Measurements from ENCODE around the gene RHOJ. TPM values are rescaled to one million over a fixed set of nuclear protein-coding genes. Genes with fewer than 3 reads are reported as not detected.

The RHOJ gene
- total and polyA plus RNA-seq, 9 of the 15 experiments (the other 6 are each of a cell fraction or from before 2014, with no cell fraction given): not detected

GRCh38 chr14:63282997-63283883, 79.0 kb downstream of the RHOJ start:
- H3K4me3 ChIP-seq: no peak overlapping the region
- H4K20me1 ChIP-seq (replicated peaks; ENCODE audit: control insufficient read depth, insufficient read depth, low read length): no peaks in the 10 kb centered on the region
- intact Hi-C loops (cut with micrococcal nuclease): no loop called here
- H3K9me1 ChIP-seq (ENCODE audit: control insufficient read depth, insufficient read depth, low read length): no peaks in the 10 kb centered on the region
- FAIRE-seq (no peak), ATAC-seq (no peak), DNase-seq (ENCODE audit: extremely low read depth in 1 of 4, low spot score in 3 of 4) (no peak)
- H3K27ac ChIP-seq (ENCODE audit: extremely low read depth, low read depth, low read length): no peak overlapping the region
- no peak overlapping the region for H3K4me2 ChIP-seq (ENCODE audit: insufficient read depth, low read length)
- CTCF ChIA-PET (ENCODE audit: low intra/inter-chr PET ratio): no interaction called here
- in situ Hi-C loops (cut with MboI): loop anchor here (25.0 kb wide), 1 partner anchor 1396 kb away; no protein-coding TSS in a partner anchor
- no TSS peak for BruUV-seq (replicated peaks)
- 0 out of 5 replicates have a peak, but pooled peaks cover 0 to 4% of the 10 kb centered on the region in 2 experiments for H3K27me3 ChIP-seq (ENCODE audit: control insufficient read depth in 2 of 2, insufficient read depth in 2 of 2, low read length in 2 of 2)
- no peaks in the 10 kb centered on the region for H3K4me1 ChIP-seq (replicated peaks in 1 of 2; ENCODE audit: control insufficient read depth in 2 of 2, insufficient read depth in 2 of 2, low read length in 2 of 2)
- TF ChIP-seq FUS (optimal IDR thresholded peaks at IDR 0.05; ENCODE audit: low read depth, low read length): no peak
- TF ChIP-seq NR2C2 (CRISPR knock-in tag; IDR thresholded peaks at IDR 0.05): no peak
- TF ChIP-seq NR2C2 (tag; IDR thresholded peaks at IDR 0.05): no peak
- TF ChIP-seq NFYB (IDR thresholded peaks at IDR 0.05; ENCODE audit: extremely low read depth, insufficient read length): no peak
- TF ChIP-seq ZBTB26 (CRISPR knock-in tag; IDR thresholded peaks at IDR 0.05): no peak
- no peaks in the 10 kb centered on the region for H3K36me3 ChIP-seq (ENCODE audit: control insufficient read depth, insufficient read depth, low read length)
- POLR2A ChIA-PET: interaction anchor here (1.4 kb wide), 1 partner anchor 13 kb away, joined by 4 read pairs; no protein-coding TSS in a partner anchor
- WGBS (ENCODE audit: insufficient coverage, low coverage, missing lambda C conversion rate): 0% methylated on average over 8 of the region's 8 CpGs
- H3K9me3 ChIP-seq (replicated peaks; ENCODE audit: control insufficient read depth, insufficient read depth, low read depth, low read length): no peaks in the 10 kb centered on the region
- no peak overlapping the region for H3K9ac ChIP-seq (ENCODE audit: insufficient read depth in 1 of 2, low read depth in 2 of 2, low read length in 2 of 2)
- H2AFZ ChIP-seq (ENCODE audit: low read depth, low read length): no peak overlapping the region
- H3K79me2 ChIP-seq (ENCODE audit: control insufficient read depth, insufficient read depth, low read length): no peaks in the 10 kb centered on the region
